Activated CD8-positive, alpha-beta memory T cell treated with anti-CD3 and anti-CD28 coated beads for 24 hours (primary cell): ENCODE data around the gene KRTAP10-1.

ENCODE experiments used
- DNase-seq: peaks from one replicate; pipeline ENCODE4 v3.0.0-alpha.2; 2020

KRTAP10-1 gene

GRCh38 chr21:44547656-44548331 is 7.8 kb upstream of the KRTAP10-1 start:
- DNase-seq, result peak; percentile 74

GRCh38 chr21:44544566-44544965 is 4.6 kb upstream of the KRTAP10-1 start:
- no peak for DNase-seq

DNA sequence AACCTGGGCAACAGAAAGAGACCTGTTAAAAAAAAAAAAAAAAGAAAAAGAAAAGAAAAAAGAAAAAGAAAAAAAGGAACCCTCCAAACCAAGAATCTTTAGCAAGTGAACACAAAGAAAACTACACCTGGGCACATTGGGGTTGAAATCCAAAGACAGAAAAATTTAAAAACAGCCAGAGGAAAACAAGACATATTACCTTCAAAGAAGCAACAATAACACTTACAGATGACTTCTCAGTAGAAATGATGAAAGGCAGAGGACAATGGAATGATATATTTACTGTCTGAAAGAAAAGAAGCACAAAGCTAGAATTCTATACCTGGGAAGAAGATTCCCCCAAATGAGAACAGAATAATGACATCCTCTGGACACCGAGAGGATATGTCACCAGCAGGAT is 2.7 kb upstream of the KRTAP10-1 start:
- DNase-seq, result no peak

GRCh38 chr21:44540741-44541288 is 820 bp upstream of the KRTAP10-1 start:
- no peak for DNase-seq

DNA sequence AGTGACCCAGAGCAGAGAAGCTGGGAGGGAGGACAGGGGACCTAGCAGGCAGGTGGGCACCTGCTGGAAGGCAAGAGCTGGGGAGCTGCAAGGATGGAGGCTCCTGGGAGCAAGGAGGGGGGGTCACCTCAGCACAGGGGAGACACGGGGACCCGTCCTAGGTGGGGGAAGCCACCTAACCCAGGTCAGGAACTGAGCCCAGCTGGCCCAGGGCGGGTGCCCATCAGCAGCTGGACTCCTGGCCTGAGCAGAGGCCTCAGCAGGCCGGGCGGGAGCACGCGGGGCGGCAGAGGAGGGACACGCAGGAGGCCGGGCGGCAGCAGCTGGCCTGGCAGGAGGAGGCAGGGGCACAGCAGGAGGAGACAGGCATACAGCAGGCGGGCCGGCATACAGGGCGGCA is 949 bp downstream of the KRTAP10-1 start:
- DNase-seq, result peak; percentile 30

- DNase-seq, result peak; percentile 28
Measured at GRCh38 chr21:44537930-44538911, 1.8 kb downstream of the KRTAP10-1 start.

GRCh38 chr21:44535963-44536362 is 4.0 kb downstream of the KRTAP10-1 start:
- peak; percentile 35 for DNase-seq

GRCh38 chr21:44534688-44535087 is 5.3 kb downstream of the KRTAP10-1 start:
- no peak for DNase-seq

DNA sequence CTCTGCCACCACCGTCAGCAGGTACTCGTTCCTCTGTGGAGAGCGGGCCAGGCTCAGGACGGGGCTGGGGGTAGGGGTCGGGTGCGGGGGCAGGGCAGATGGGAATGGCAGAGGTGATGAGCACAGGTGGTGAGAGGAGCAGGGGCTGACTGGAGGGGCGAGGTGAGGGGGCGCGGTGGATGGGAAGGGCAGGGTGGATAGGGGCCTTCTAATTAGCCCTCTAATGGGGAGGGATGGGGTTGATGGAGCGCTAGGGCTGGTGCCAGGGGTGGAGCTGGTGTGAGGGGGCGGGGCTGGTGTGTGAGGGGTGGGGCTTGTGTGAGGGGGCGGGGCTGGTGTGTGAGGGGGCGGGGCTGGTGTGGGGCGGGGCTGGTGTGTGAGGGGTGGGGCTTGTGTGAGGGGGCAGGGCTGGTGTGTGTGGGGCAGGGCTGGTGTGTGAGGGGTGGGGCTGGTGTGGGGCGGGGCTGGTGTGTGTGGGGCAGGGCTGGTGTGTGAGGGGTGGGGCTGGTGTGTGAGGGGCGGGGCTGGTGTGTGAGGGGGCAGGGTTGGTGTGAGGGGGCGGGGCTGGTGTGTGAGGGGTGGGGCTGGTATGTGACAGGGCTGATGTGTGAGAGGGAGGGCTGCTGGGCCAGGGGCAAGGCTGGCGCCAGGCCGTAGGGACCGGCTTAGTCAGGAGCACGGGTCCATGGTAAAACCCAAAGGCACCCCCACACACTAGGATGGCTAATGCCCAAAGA is 5.9 kb downstream of the KRTAP10-1 start:
- no peak for DNase-seq

GRCh38 chr21:44533121-44533890 is 6.7 kb downstream of the KRTAP10-1 start:
- DNase-seq, result no peak

DNA sequence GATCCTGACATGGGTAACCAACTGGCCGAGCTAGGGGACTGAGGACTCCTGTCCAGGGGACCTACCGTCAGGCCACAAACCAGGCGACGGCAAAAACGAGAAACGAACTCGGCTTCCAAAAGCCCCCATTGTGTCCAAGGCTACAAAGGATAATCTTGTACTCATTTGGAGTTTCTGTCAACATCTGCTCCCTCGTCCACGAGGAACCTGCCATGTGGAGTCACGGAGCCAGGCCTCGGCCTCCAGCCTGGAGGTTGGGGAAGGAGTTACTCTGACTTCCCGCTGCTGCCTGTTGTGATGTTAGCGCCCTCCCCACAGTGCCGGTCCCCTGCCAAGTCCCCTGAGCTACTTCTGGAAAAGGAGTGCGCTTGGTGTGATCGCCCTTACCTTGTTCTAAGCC is 7.3 kb downstream of the KRTAP10-1 start:
- DNase-seq, result no peak

GRCh38 chr21:44531606-44532564 is 8.1 kb downstream of the KRTAP10-1 start:
- no peak for DNase-seq

GRCh38 chr21:44530903-44531605 is 8.9 kb downstream of the KRTAP10-1 start:
- DNase-seq, result no peak

- no peak for DNase-seq
Measured at GRCh38 chr21:44530221-44530902, 9.6 kb downstream of the KRTAP10-1 start.

DNA sequence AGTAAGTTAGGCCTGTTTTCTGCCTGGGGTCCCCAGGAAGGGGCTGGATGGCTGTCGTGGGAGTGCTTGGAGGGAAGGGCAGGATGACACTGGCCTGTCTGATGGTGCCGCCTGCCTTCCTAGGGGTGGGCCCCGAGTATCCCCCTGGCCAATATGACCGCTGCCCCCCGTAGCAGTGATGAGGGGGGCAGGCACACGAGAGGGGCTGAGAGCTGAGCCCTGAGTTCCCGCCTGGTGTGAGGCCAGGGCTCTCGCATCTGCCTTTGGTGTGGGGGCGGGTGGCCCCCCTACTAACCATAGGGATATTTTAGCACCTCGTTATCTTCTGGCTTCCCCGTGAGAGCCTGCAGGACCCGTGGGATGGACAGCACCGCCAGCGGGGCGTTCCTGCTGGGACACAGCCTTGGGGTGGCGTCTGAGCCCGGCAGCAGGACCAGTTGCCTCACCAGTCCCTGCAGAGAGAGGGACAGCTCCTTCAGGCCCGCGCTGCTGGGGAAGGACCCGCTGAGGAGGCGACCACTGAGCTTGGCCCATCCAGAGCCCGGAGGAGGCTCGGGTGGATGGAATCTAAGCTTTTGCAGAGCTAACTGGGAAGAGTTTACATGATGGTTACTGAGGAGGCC is 10.4 kb downstream of the KRTAP10-1 start:
- DNase-seq, result no peak

DNA sequence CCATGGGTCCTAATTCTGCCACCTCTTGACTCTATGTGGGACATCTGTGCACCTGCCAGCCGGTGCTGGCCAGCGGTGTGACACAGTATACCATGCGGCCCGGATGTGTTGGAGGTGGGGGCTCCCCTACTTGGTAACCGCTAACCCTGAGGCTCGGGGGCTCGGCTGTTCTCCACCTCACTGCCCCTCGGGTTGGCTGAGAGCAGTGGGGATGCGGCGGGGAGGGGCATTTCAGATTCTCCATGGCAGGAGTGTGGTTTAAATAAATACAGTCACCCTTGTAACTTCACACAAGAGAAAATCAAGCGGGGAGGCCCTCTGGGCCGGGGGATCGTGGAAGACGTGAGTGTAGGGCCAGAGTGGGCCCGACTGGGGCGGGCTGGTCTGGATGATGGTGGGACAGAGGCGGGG is 11.0 kb downstream of the KRTAP10-1 start:
- DNase-seq, result no peak

DNA sequence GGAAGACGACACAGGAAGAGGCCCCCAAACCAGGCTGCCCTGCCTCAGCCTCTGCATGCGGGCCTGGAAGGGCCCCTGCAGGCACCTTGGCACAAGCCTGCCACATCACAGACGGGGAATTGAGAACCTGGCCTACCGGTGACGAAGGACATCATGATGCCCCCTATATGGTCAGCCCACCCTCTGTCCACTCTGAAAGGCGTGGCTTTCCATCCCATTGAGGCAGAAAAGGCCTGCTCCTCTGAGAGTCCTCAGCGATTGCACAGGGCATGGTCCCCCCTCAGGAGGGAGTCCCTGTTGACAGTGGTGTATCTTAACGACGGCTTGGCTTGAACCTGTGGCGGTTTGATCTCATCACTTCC is 11.4 kb downstream of the KRTAP10-1 start:
- no peak for DNase-seq

DNA sequence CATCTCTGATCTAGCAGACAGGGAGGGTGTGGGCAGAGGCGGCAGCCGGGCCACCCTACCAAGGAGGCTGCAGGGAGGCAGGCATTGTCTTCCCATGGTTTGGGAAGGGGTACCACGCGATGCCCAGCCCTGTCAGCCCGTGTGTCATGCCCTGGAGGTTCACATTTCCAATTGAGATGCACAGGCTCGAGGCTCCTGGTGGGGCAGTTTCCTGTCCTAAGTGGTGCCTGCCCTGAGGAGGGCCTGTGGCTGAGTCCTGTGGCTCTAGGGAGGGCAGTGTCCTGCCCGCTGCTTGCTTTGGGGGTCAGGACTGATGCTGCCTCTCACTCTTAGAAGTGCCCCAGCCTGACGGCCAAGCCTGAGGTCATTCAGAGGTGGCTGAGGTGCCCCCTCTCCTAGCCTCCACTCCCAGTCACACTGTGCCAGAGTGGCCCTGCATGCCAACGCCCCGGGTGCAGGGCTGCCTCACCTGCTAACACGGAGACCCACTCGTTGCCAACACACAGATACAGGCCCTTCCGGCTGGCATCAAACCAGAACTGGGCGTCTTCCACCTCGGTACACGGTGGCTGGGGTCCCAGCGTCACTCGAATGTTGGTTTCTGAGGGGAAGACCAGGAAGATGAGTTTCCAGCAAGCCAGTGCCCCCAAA is 11.9 kb downstream of the KRTAP10-1 start:
- no peak for DNase-seq
